ENCODE data around the gene BRINP1. TPM values are rescaled to one million over a fixed set of nuclear protein-coding genes. Genes with fewer than 3 reads are reported as not detected.

Gene BRINP1
- total RNA-seq, 4 donors from 2014 or later, result not detected

DNA sequence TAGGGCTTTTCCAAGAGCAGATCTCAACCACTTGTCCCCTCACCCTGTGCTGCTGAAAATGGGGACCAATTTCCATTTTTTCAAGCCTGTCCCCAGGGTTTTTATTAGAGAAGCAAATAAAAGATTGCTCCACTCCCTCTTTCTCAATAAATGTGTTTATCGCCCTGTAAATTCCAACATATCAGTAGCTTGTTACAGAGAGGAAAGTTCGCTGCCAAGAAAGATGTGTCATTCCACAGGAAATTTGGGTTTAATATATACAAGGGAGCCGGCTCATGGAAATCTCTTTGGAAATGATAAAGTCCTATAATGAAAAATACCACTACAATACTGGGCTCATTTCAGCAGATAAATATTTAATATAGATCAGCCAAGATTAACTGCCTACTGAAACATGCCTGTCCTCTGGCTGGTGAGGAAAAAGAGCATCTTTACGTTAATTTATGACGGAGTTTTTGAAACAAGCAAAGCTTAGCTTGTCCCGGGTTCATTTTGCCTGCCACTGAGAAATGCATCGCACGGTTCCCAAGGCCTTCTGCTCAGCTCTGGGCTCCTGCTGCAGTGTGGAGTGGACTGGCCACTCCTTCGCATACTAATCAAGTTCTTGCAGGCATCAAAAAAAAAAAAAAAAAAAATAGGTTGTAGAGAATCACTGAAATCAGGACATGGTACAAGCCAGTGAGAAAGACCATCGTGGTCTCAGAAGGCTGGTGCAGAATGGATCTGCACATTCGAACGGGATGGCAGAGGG lies 84.5 kb downstream of the BRINP1 start:
- Histone ChIP-seq H3K27ac (no peak overlapping the region), H3K9me3 (no peaks in the 10 kb centered on the region), H3K4me3 (no peak overlapping the region), H3K4me1 (no peaks in the 10 kb centered on the region), H3K36me3 (no peaks in the 10 kb centered on the region), H3K27me3 (no peaks in the 10 kb centered on the region)
- 61% methylated on average over 12 of the region's 12 CpGs for WGBS
- TF ChIP-seq EP300 (IDR thresholded peaks at IDR 0.05), result no peak
- no peak for TF ChIP-seq POLR2A (IDR thresholded peaks at IDR 0.05)
- TF ChIP-seq POLR2AphosphoS5 (IDR thresholded peaks at IDR 0.05), result no peak
- TF ChIP-seq, protein P1, sequence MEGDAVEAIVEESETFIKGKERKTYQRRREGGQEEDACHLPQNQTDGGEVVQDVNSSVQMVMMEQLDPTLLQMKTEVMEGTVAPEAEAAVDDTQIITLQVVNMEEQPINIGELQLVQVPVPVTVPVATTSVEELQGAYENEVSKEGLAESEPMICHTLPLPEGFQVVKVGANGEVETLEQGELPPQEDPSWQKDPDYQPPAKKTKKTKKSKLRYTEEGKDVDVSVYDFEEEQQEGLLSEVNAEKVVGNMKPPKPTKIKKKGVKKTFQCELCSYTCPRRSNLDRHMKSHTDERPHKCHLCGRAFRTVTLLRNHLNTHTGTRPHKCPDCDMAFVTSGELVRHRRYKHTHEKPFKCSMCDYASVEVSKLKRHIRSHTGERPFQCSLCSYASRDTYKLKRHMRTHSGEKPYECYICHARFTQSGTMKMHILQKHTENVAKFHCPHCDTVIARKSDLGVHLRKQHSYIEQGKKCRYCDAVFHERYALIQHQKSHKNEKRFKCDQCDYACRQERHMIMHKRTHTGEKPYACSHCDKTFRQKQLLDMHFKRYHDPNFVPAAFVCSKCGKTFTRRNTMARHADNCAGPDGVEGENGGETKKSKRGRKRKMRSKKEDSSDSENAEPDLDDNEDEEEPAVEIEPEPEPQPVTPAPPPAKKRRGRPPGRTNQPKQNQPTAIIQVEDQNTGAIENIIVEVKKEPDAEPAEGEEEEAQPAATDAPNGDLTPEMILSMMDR (IDR thresholded peaks at IDR 0.05), result no peak
- DNase-seq (ENCODE audit: low spot score in 2 of 2), result no peak

GRCh38 chr9:119284118-119284517 lies 85.1 kb downstream of the BRINP1 start:
- Histone ChIP-seq H3K9me3 (no peaks in the 10 kb centered on the region), H3K4me1 (no peaks in the 10 kb centered on the region), H3K27ac (no peak overlapping the region), H3K4me3 (no peak overlapping the region), H3K36me3 (no peaks in the 10 kb centered on the region), H3K27me3 (no peaks in the 10 kb centered on the region)
- WGBS, result 70% methylated on average over 4 of the region's 4 CpGs
- DNase-seq (ENCODE audit: low spot score in 2 of 2), result no peak
- TF ChIP-seq, protein P1 (IDR thresholded peaks at IDR 0.05), result no peak
- TF ChIP-seq POLR2AphosphoS5 (IDR thresholded peaks at IDR 0.05) (no peak), EP300 (IDR thresholded peaks at IDR 0.05) (no peak), POLR2A (IDR thresholded peaks at IDR 0.05) (no peak)

DNA sequence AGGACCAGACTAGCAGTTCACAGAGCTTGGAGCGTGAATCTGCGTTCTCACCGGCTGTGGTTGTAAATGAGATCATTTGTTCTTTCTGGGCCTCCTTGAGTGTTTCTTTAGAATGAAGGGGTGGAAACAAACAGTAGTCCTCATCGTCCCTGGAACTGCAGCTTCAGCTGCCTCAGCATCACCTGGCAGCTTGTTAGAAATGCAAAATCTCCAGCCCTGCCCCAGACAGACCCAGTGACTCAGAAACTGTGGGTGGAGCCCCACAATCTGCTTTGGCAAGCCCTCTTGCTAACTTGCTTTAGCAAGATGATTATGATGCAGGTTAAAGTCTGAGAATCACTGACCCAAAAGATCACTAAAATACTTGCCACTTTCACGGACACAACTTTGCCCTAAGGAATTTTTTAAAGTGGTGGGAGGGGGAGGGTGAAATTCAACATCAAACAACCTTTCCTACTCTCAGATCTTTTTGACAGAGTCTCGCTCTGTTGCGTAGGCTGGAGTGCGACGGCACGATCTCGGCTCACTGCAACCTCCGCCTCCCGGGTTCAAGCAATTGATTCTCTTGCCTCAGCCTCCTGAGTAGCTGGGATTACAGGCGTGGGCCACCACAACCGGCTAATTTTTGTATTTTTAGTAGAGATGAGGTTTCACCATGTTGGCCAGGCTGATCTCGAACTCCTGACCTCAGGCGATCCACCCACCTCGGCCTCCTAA lies 86.0 kb downstream of the BRINP1 start:
- TF ChIP-seq POLR2A (IDR thresholded peaks at IDR 0.05) (no peak), POLR2AphosphoS5 (IDR thresholded peaks at IDR 0.05) (no peak), EP300 (IDR thresholded peaks at IDR 0.05) (no peak)
- TF ChIP-seq, protein P1 (IDR thresholded peaks at IDR 0.05), result no peak
- DNase-seq (ENCODE audit: low spot score in 2 of 2), result no peak
- Histone ChIP-seq H3K36me3 (no peaks in the 10 kb centered on the region), H3K9me3 (no peaks in the 10 kb centered on the region), H3K27ac (no peak overlapping the region), H3K4me3 (no peak overlapping the region), H3K4me1 (no peaks in the 10 kb centered on the region), H3K27me3 (no peaks in the 10 kb centered on the region)
- 59% methylated on average over 18 of the region's 18 CpGs for WGBS

DNA sequence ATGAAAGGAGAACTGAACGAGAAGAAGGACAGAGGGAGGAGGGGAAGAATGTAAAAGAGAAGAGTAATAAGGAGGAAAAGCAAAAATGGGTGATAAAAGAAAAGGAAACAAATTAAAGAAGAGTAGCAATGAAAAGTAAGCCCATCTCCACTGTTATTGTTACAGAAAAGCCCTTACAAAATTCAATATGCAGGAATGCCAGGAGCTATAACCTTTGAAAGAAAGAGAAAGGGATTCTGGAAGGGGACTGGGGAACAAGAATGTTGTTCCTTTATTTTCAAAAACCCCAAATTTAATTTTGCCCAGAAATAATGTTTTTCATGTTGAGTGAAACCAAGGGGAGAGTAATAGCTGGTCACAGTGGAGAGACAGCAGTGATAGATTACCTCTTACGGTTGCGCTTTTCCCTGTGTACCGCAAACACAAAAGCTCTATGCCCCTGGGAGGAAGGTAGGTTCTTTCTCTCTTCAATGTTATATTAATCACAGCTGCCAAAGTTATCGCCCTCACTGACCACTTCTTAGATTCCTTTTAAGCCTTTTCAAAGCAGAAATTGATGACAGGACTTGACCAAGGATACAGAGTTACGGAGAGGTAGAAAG lies 86.7 kb downstream of the BRINP1 start:
- H3K4me1 ChIP-seq, result no peaks in the 10 kb centered on the region
- H3K9me3 ChIP-seq, result no peaks in the 10 kb centered on the region
- 51% methylated on average over 6 of the region's 6 CpGs for WGBS
- H3K36me3 ChIP-seq, result no peaks in the 10 kb centered on the region
- DNase-seq (ENCODE audit: low spot score in 2 of 2), result no peak
- no peak overlapping the region for H3K27ac ChIP-seq
- no peak overlapping the region for H3K4me3 ChIP-seq
- H3K27me3 ChIP-seq, result no peaks in the 10 kb centered on the region
- TF ChIP-seq, protein P1 (IDR thresholded peaks at IDR 0.05), result no peak
- TF ChIP-seq EP300 (IDR thresholded peaks at IDR 0.05) (no peak), POLR2AphosphoS5 (IDR thresholded peaks at IDR 0.05) (no peak), POLR2A (IDR thresholded peaks at IDR 0.05) (no peak)

Data from suprapubic skin (tissue), 4 donors.